ENCODE data around the gene PUS10.
"Not testable (repeated sequence)": the region's sequence is repeated elsewhere in the genome, so short reads cannot be mapped to it uniquely, and the experiment has no call there.

PUS10 gene

GRCh38 chr2:61018318-61018755 lies 282 bp upstream of the PUS10 start:
- no peak for DNase-seq (ENCODE audit: low spot score)
- TF ChIP-seq CTCF (IDR thresholded peaks at IDR 0.05; ENCODE audit: extremely low read depth, missing control alignments), result no peak

- DNase-seq (ENCODE audit: low spot score), result peak; percentile 71
- no peak for TF ChIP-seq CTCF (IDR thresholded peaks at IDR 0.05; ENCODE audit: extremely low read depth, missing control alignments)
Observed at GRCh38 chr2:61017003-61017555, 976 bp downstream of the PUS10 start.

- no peak for TF ChIP-seq CTCF (IDR thresholded peaks at IDR 0.05; ENCODE audit: extremely low read depth, missing control alignments)
- DNase-seq (ENCODE audit: low spot score), result peak; percentile 18
Observed at GRCh38 chr2:61016392-61017002, 1.6 kb downstream of the PUS10 start.

GRCh38 chr2:61015976-61016375 lies 2.1 kb downstream of the PUS10 start:
- no peak for DNase-seq (ENCODE audit: low spot score)
- TF ChIP-seq CTCF (IDR thresholded peaks at IDR 0.05; ENCODE audit: extremely low read depth, missing control alignments), result no peak

GRCh38 chr2:61014763-61015162 lies 3.3 kb downstream of the PUS10 start:
- TF ChIP-seq CTCF (IDR thresholded peaks at IDR 0.05; ENCODE audit: extremely low read depth, missing control alignments), result no peak
- no peak for DNase-seq (ENCODE audit: low spot score)

- TF ChIP-seq CTCF (IDR thresholded peaks at IDR 0.05; ENCODE audit: extremely low read depth, missing control alignments), result no peak
- DNase-seq (ENCODE audit: low spot score), result no peak
Observed at GRCh38 chr2:61013382-61013781, 4.7 kb downstream of the PUS10 start.

GRCh38 chr2:61012303-61012702 lies 5.8 kb downstream of the PUS10 start:
- not testable (repeated sequence) for DNase-seq (ENCODE audit: low spot score)

GRCh38 chr2:61011678-61012077 lies 6.4 kb downstream of the PUS10 start:
- no peak for DNase-seq (ENCODE audit: low spot score)
- no peak for TF ChIP-seq CTCF (IDR thresholded peaks at IDR 0.05; ENCODE audit: extremely low read depth, missing control alignments)
